PC-9 (cell line): ENCODE measurements around the gene ETV6.

Source experiments
- CTCF ChIP-seq: fragments of 200-600 bp; sonication (generic); conservative IDR thresholded peaks from 2 replicates; pipeline ENCODE4 v1.6.1; 2017; ENCODE audit warnings: mixed run types, antibody characterized with exemption, mild to moderate bottlenecking, moderate library complexity
- EZH2 ChIP-seq: fragments of 200-600 bp; sonication (generic); IDR thresholded peaks from 2 replicates; pipeline ENCODE4 v1.8.0; 2017; ENCODE audit warnings: antibody characterized with exemption, low read depth

- no peak for TF ChIP-seq CTCF
- no peak for TF ChIP-seq EZH2
Observed at GRCh38 chr12:11706509-11707379, 57.3 kb downstream of the ETV6 start.
